ENCODE measurements around the gene TRIM44. TPM values are rescaled to one million over a fixed set of nuclear protein-coding genes. Genes with fewer than 3 reads are reported as not detected.

The TRIM44 gene
- total and polyA plus RNA-seq, 10 of the 15 experiments (the other 5 are each of a cell fraction or from before 2014, with no cell fraction given): 6.7 to 93.0 (median 27.6) TPM

DNA sequence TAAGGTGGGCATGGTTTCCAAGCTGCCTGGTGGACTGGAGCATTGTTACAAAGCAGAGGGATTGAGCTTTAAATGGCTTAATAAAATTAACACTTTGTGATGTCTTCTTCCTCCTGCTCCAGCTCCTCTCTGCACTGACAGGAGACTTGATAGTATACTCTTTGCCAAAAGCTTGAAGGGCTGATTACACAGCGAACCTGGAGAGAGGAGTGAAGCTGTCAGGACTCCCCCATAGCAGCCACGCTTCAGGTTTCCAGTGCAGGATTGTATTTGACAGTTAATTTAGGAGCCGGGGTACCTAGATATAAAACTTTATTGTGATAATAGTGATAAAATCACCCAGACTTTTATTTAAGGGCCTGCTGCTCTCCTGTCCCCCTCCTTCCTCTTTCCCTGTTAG is 50.0 kb downstream of the TRIM44 start:
- POLR2A ChIA-PET: no interaction called here
- Histone ChIP-seq H2AFZ (ENCODE audit: control insufficient read depth, low read depth, low read length) (no peak overlapping the region), H3K79me2 (ENCODE audit: control insufficient read depth, insufficient read depth, low read length) (no peaks in the 10 kb centered on the region), H3K9me3 (replicated peaks; ENCODE audit: control insufficient read depth, insufficient read depth, low read length) (no peaks in the 10 kb centered on the region), H3K27me3 (replicated peaks in 1 of 2; ENCODE audit: control insufficient read depth in 2 of 2, insufficient read depth in 2 of 2, low read length in 1 of 2) (no peaks in the 10 kb centered on the region), H3K4me3 (no peak overlapping the region), H3K27ac (ENCODE audit: control insufficient read depth, insufficient read depth) (no peak overlapping the region), H3K36me3 (ENCODE audit: control insufficient read depth in 2 of 2, insufficient read depth in 2 of 2, low read length in 1 of 2) (no peaks in the 10 kb centered on the region), H3K9ac (ENCODE audit: control insufficient read depth, insufficient read depth, low read length) (no peak overlapping the region), H3K4me2 (ENCODE audit: control insufficient read depth, insufficient read depth) (no peak overlapping the region), H4K20me1 (ENCODE audit: control insufficient read depth, insufficient read depth) (no peaks in the 10 kb centered on the region), H3K4me1 (ENCODE audit: control insufficient read depth, insufficient read depth, low read length) (peaks cover 8% of the 10 kb centered on the region; the same call in 1 of the 2 replicates)
- no TSS peak for BruUV-seq (replicated peaks)
- in situ Hi-C loops (cut with MboI) (no loop called here), intact Hi-C loops (cut with micrococcal nuclease; ENCODE audit: unreplicated experiment) (loop anchor here (10.0 kb wide), 1 partner anchor 202 kb away; no protein-coding TSS in a partner anchor)
- DNase-seq (ENCODE audit: low read depth, low spot score) (no peak), ATAC-seq (no peak), FAIRE-seq (no peak)
- RAD21 ChIA-PET (ENCODE audit: unreplicated experiment): interaction anchor here (2.9 kb wide), 1 partner anchor 109 kb away, joined by 9 read pairs; no protein-coding TSS in a partner anchor
- CTCF ChIA-PET: interaction anchor here (0.9 to 1.2 kb wide), 2 partner anchors 18 to 109 kb away, joined by 3 to 8 read pairs; no protein-coding TSS in a partner anchor
- WGBS (ENCODE audit: insufficient coverage, insufficient replicate concordance, low lambda C conversion rate, missing lambda C conversion rate): 91% methylated on average over 3 of the region's 3 CpGs
- SMC1A ChIA-PET (ENCODE audit: uncharacterized antibody, unreplicated experiment): interaction anchor here (0.8 to 1.8 kb wide), 3 partner anchors 36 to 357 kb away, joined by 3 to 4 read pairs (median 4); no protein-coding TSS in a partner anchor
- TF ChIP-seq RB1 (IDR thresholded peaks at IDR 0.05; ENCODE audit: borderline replicate concordance) (no peak), BHLHE40 (IDR thresholded peaks at IDR 0.05; ENCODE audit: borderline replicate concordance in 1 of 2, low read depth in 2 of 2, low read length in 1 of 2) (no peak), SP1 (IDR thresholded peaks at IDR 0.05; ENCODE audit: low read depth, low read length) (no peak), PAX8 (IDR thresholded peaks at IDR 0.05) (no peak), IKZF2 (IDR thresholded peaks at IDR 0.05) (no peak), HDAC2 (IDR thresholded peaks at IDR 0.05) (no peak), NR2F1 (conservative IDR thresholded peaks at IDR 0.05) (no peak)
- TF ChIP-seq, protein P1, sequence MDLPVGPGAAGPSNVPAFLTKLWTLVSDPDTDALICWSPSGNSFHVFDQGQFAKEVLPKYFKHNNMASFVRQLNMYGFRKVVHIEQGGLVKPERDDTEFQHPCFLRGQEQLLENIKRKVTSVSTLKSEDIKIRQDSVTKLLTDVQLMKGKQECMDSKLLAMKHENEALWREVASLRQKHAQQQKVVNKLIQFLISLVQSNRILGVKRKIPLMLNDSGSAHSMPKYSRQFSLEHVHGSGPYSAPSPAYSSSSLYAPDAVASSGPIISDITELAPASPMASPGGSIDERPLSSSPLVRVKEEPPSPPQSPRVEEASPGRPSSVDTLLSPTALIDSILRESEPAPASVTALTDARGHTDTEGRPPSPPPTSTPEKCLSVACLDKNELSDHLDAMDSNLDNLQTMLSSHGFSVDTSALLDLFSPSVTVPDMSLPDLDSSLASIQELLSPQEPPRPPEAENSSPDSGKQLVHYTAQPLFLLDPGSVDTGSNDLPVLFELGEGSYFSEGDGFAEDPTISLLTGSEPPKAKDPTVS (IDR thresholded peaks at IDR 0.05; ENCODE audit: low read depth, low read length): no peak
- TF ChIP-seq, protein P2, sequence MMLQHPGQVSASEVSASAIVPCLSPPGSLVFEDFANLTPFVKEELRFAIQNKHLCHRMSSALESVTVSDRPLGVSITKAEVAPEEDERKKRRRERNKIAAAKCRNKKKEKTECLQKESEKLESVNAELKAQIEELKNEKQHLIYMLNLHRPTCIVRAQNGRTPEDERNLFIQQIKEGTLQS (IDR thresholded peaks at IDR 0.05; ENCODE audit: borderline replicate concordance, extremely low read depth, low read depth, low read length): no peak
- TF ChIP-seq, protein P3, sequence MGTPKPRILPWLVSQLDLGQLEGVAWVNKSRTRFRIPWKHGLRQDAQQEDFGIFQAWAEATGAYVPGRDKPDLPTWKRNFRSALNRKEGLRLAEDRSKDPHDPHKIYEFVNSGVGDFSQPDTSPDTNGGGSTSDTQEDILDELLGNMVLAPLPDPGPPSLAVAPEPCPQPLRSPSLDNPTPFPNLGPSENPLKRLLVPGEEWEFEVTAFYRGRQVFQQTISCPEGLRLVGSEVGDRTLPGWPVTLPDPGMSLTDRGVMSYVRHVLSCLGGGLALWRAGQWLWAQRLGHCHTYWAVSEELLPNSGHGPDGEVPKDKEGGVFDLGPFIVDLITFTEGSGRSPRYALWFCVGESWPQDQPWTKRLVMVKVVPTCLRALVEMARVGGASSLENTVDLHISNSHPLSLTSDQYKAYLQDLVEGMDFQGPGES (IDR thresholded peaks at IDR 0.05): no peak
- TF ChIP-seq, protein P4, sequence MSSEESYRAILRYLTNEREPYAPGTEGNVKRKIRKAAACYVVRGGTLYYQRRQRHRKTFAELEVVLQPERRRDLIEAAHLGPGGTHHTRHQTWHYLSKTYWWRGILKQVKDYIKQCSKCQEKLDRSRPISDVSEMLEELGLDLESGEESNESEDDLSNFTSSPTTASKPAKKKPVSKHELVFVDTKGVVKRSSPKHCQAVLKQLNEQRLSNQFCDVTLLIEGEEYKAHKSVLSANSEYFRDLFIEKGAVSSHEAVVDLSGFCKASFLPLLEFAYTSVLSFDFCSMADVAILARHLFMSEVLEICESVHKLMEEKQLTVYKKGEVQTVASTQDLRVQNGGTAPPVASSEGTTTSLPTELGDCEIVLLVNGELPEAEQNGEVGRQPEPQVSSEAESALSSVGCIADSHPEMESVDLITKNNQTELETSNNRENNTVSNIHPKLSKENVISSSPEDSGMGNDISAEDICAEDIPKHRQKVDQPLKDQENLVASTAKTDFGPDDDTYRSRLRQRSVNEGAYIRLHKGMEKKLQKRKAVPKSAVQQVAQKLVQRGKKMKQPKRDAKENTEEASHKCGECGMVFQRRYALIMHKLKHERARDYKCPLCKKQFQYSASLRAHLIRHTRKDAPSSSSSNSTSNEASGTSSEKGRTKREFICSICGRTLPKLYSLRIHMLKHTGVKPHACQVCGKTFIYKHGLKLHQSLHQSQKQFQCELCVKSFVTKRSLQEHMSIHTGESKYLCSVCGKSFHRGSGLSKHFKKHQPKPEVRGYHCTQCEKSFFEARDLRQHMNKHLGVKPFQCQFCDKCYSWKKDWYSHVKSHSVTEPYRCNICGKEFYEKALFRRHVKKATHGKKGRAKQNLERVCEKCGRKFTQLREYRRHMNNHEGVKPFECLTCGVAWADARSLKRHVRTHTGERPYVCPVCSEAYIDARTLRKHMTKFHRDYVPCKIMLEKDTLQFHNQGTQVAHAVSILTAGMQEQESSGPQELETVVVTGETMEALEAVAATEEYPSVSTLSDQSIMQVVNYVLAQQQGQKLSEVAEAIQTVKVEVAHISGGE (CRISPR knock-in tag; IDR thresholded peaks at IDR 0.05): no peak
- TF ChIP-seq, protein P5, sequence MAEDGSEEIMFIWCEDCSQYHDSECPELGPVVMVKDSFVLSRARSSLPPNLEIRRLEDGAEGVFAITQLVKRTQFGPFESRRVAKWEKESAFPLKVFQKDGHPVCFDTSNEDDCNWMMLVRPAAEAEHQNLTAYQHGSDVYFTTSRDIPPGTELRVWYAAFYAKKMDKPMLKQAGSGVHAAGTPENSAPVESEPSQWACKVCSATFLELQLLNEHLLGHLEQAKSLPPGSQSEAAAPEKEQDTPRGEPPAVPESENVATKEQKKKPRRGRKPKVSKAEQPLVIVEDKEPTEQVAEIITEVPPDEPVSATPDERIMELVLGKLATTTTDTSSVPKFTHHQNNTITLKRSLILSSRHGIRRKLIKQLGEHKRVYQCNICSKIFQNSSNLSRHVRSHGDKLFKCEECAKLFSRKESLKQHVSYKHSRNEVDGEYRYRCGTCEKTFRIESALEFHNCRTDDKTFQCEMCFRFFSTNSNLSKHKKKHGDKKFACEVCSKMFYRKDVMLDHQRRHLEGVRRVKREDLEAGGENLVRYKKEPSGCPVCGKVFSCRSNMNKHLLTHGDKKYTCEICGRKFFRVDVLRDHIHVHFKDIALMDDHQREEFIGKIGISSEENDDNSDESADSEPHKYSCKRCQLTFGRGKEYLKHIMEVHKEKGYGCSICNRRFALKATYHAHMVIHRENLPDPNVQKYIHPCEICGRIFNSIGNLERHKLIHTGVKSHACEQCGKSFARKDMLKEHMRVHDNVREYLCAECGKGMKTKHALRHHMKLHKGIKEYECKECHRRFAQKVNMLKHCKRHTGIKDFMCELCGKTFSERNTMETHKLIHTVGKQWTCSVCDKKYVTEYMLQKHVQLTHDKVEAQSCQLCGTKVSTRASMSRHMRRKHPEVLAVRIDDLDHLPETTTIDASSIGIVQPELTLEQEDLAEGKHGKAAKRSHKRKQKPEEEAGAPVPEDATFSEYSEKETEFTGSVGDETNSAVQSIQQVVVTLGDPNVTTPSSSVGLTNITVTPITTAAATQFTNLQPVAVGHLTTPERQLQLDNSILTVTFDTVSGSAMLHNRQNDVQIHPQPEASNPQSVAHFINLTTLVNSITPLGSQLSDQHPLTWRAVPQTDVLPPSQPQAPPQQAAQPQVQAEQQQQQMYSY (CRISPR knock-in tag; IDR thresholded peaks at IDR 0.05): no peak
